H1 (cell line): ENCODE data around the gene ASTN2. TPM values are rescaled to one million over a fixed set of nuclear protein-coding genes. Genes with fewer than 3 reads are reported as not detected.

Source experiments
- CTCF ChIA-PET: fragments of 300-600 bp; sonication (Branson Sonifier 250); formaldehyde crosslinking; loops from one replicate; lab custom pipeline; 2021; ENCODE audit not compliant: partially characterized antibody; lab: Charles Lee
- POLR2A ChIA-PET: fragments of 300-600 bp; sonication (Branson Sonifier 250); formaldehyde crosslinking; loops from one replicate; lab custom pipeline; 2021; ENCODE audit warnings: inconsistent platforms; ENCODE audit not compliant: partially characterized antibody; lab: Charles Lee
- DNase-seq, 2 experiments: peaks; one replicate each; pipeline versions ENCODE4 v3.0.0 to v3.0.0-alpha.2; 2010 to 2022; ENCODE audit warnings: low spot score in 2 of 2, low read depth in 1 of 2, mixed read lengths in 1 of 2
- FAIRE-seq: peaks from 2 replicates; lab custom pipeline; 2011; peaks lifted over from hg19 to GRCh38; lab: Jason Lieb, UNC
- H2AFZ ChIP-seq: 2 replicates; pipeline ENCODE4 v1.8.1; 2012; ENCODE audit warnings: low read length, inconsistent platforms
- H2AK5ac ChIP-seq: 2 replicates; pipeline ENCODE4 v1.6.1; 2013; ENCODE audit warnings: low read depth, low read length
- H2BK120ac ChIP-seq: replicated peaks from 2 replicates; pipeline ENCODE3; 2013; ENCODE audit warnings: low read depth, low read length, inconsistent platforms
- H2BK12ac ChIP-seq: 2 replicates; pipeline ENCODE4 v1.6.1; 2013; ENCODE audit warnings: low read depth, low read length
- H2BK15ac ChIP-seq: 2 replicates; pipeline ENCODE4 v1.6.1; 2013; ENCODE audit warnings: low read length
- H2BK20ac ChIP-seq: 2 replicates; pipeline ENCODE4 v1.6.1; 2013; ENCODE audit warnings: low read length
- H2BK5ac ChIP-seq: 2 replicates; pipeline ENCODE4 v1.6.1; 2013; ENCODE audit warnings: low read depth, low read length
- H3K14ac ChIP-seq: 2 replicates; pipeline ENCODE4 v1.6.1; 2013; ENCODE audit warnings: inconsistent platforms; ENCODE audit not compliant: insufficient read length
- H3K18ac ChIP-seq: 2 replicates; pipeline ENCODE4 v1.6.1; 2013; ENCODE audit warnings: low read length; ENCODE audit errors: extremely low read depth
- H3K23ac ChIP-seq: 2 replicates; pipeline ENCODE4 v1.6.1; 2013; ENCODE audit warnings: inconsistent platforms; ENCODE audit not compliant: insufficient read length
- H3K23me2 ChIP-seq: 2 replicates; pipeline ENCODE4 v1.6.1; 2013; ENCODE audit warnings: low read depth, low read length
- H3K27ac ChIP-seq: 2 replicates; pipeline ENCODE4 v1.6.1; 2011; ENCODE audit warnings: low read depth, low read length, inconsistent platforms
- H3K27me3 ChIP-seq, 4 experiments: replicated peaks in 1 of 4; 1 replicate in 1 of 4; 2 replicates in 3 of 4; pipeline versions ENCODE4 v1.6.1 to v1.8.1; 2011 to 2013; ENCODE audit warnings: low read length in 3 of 4, mild to moderate bottlenecking in 3 of 4, inconsistent platforms in 2 of 4, mixed read lengths in 2 of 4, moderate library complexity in 1 of 4; ENCODE audit not compliant: control insufficient read depth in 3 of 4, insufficient read depth in 3 of 4; ENCODE audit errors: extremely low read depth in 1 of 4
- H3K36me3 ChIP-seq, 4 experiments: 2 replicates each; pipeline versions ENCODE4 v1.6.1 to v1.8.1; 2011 to 2013; ENCODE audit warnings: mild to moderate bottlenecking in 4 of 4, low read length in 3 of 4, moderate library complexity in 2 of 4, control low read depth in 1 of 4, inconsistent platforms in 1 of 4; ENCODE audit not compliant: insufficient read depth in 4 of 4, control insufficient read depth in 2 of 4
- H3K4ac ChIP-seq: replicated peaks from 2 replicates; pipeline ENCODE3; 2013; ENCODE audit warnings: low read length, low read depth, mixed read lengths, inconsistent platforms; ENCODE audit not compliant: insufficient read length
- H3K4me1 ChIP-seq, 4 experiments: replicated peaks in 1 of 4; 1 replicate in 1 of 4; 2 replicates in 3 of 4; pipeline versions ENCODE4 v1.6.1 to v1.8.1; 2011 to 2013; ENCODE audit warnings: low read length in 3 of 4, inconsistent platforms in 2 of 4, mixed read lengths in 1 of 4; ENCODE audit not compliant: insufficient read depth in 4 of 4, control insufficient read depth in 3 of 4
- H3K4me2 ChIP-seq, 2 experiments: 2 replicates each; pipeline versions ENCODE4 v1.6.1 to v1.8.1; 2011 to 2013; ENCODE audit warnings: low read depth in 2 of 2, low read length in 2 of 2, control low read depth in 1 of 2, inconsistent platforms in 1 of 2, mild to moderate bottlenecking in 1 of 2; ENCODE audit not compliant: insufficient read depth in 1 of 2
- H3K4me3 ChIP-seq, 4 experiments: fragments of 200-600, 300-600 bp in 1 of 4; sonication (generic), shearing (Covaris generic), sonication (Bioruptor Twin) in 1 of 4; 2 replicates each; pipeline versions ENCODE4 v1.5.1 to v1.8.1; 2011 to 2016; ENCODE audit warnings: low read length in 4 of 4, low read depth in 3 of 4, control low read depth in 2 of 4, inconsistent platforms in 2 of 4, mild to moderate bottlenecking in 2 of 4, mixed read lengths in 1 of 4, moderate library complexity in 1 of 4; ENCODE audit not compliant: insufficient read depth in 2 of 4; ENCODE audit errors: extremely low read depth in 1 of 4
- H3K56ac ChIP-seq: replicated peaks from 2 replicates; pipeline ENCODE3; 2013; ENCODE audit warnings: low read depth, mild to moderate bottlenecking, mixed read lengths, low read length, inconsistent platforms; ENCODE audit not compliant: insufficient read length
- H3K79me1 ChIP-seq: 2 replicates; pipeline ENCODE4 v1.6.1; 2013; ENCODE audit warnings: low read depth, low read length, control low read depth
- H3K79me2 ChIP-seq, 2 experiments: 2 replicates each; pipeline versions ENCODE4 v1.6.1 to v1.8.1; 2012 to 2013; ENCODE audit warnings: low read length in 2 of 2, mild to moderate bottlenecking in 2 of 2, inconsistent platforms in 1 of 2; ENCODE audit not compliant: insufficient read depth in 2 of 2, control insufficient read depth in 1 of 2
- H3K9ac ChIP-seq, 4 experiments: replicated peaks in 1 of 4; 1 replicate in 1 of 4; 2 replicates in 3 of 4; pipeline versions ENCODE4 v1.6.1 to v1.8.1; 2011 to 2013; ENCODE audit warnings: low read depth in 3 of 4, low read length in 3 of 4, control low read depth in 2 of 4, mild to moderate bottlenecking in 2 of 4, moderate library complexity in 2 of 4, inconsistent platforms in 1 of 4; ENCODE audit errors: extremely low read depth in 1 of 4
- H3K9me3 ChIP-seq, 2 experiments: 2 replicates each; pipeline versions ENCODE4 v1.6.1 to v1.8.1; 2012 to 2013; ENCODE audit warnings: mild to moderate bottlenecking in 2 of 2, moderate library complexity in 2 of 2, control low read depth in 1 of 2, inconsistent platforms in 1 of 2, low read depth in 1 of 2, low read length in 1 of 2, mixed read lengths in 1 of 2; ENCODE audit not compliant: insufficient read depth in 2 of 2
- H4K20me1 ChIP-seq, 2 experiments: replicated peaks in 1 of 2; 2 replicates each; pipeline versions ENCODE3 to v1.8.1; 2011 to 2013; ENCODE audit warnings: inconsistent platforms in 2 of 2, low read length in 2 of 2, mild to moderate bottlenecking in 1 of 2; ENCODE audit not compliant: insufficient read depth in 2 of 2, control insufficient read depth in 1 of 2
- H4K5ac ChIP-seq: 2 replicates; pipeline ENCODE4 v1.6.1; 2013; ENCODE audit warnings: low read length, low read depth, mixed read lengths, inconsistent platforms; ENCODE audit not compliant: insufficient read length
- H4K8ac ChIP-seq: 2 replicates; pipeline ENCODE4 v1.8.0; 2013; ENCODE audit warnings: mild to moderate bottlenecking, moderate library complexity, low read length, inconsistent platforms; ENCODE audit not compliant: insufficient read depth; ENCODE audit errors: extremely low read depth
- H4K91ac ChIP-seq: replicated peaks from 2 replicates; pipeline ENCODE3; 2013; ENCODE audit warnings: low read length, mixed read lengths, inconsistent platforms; ENCODE audit not compliant: insufficient read length
- TAF7 ChIP-seq: optimal IDR thresholded peaks from 2 replicates; pipeline ENCODE3; 2011; ENCODE audit warnings: low read depth, mild to moderate bottlenecking, inconsistent platforms, low read length, moderate library complexity, borderline replicate concordance
- WGBS, 2 experiments: shearing (Covaris generic) in 1 of 2; methylation state at CpG; one replicate each; pipeline versions ENCODE4 v1.1.6 to v1.1.7; 2013 to 2015; ENCODE audit warnings: low lambda C conversion rate in 2 of 2, mixed read lengths in 2 of 2, inconsistent platforms in 1 of 2, low coverage in 1 of 2, missing lambda C conversion rate in 1 of 2; ENCODE audit not compliant: insufficient replicate concordance in 2 of 2, insufficient coverage in 1 of 2, insufficient read length in 1 of 2; ENCODE audit errors: extremely low coverage in 1 of 2, missing lambda C conversion rate in 1 of 2; 5-methylcytosine and 5-hydroxymethylcytosine counted together
- polyA plus RNA-seq, 7 experiments: library from polyadenylated mRNA; depleted of rRNA in 3 of 7; stranded (reverse) in 5 of 7; unstranded in 2 of 7; fragments of >200 nt in 5 of 7; fragments of 200-250 nt in 2 of 7; gene quantifications; 1 replicate in 5 of 7; 2 replicates in 1 of 7; 4 replicates in 1 of 7; pipeline versions ENCODE4 v1.2.1 to v1.2.3, GENCODE V29; 2011 to 2013; ENCODE audit warnings: missing spikeins in 2 of 7, mixed read lengths in 2 of 7
- total RNA-seq: library from RNA; stranded (reverse); fragmentation: NEBNext Ultra II Directional; extraction: Animal tissue kit (Norgen Biotek cat#: 25700); gene quantifications from 2 replicates; pipeline ENCODE4 v1.2.1, GENCODE V29; 2021

Gene ASTN2
- total and polyA plus RNA-seq, 2 of the 8 experiments (the other 6 are each of a cell fraction or from before 2014, with no cell fraction given), result 8.2 to 13.7 TPM

- ChIA-PET POLR2A (no interaction called here), CTCF (interaction anchor here (0.8 to 3.9 kb wide), 4 partner anchors 14 to 115 kb away, joined by 3 to 15 read pairs (median 4); no protein-coding TSS in a partner anchor)
- Histone ChIP-seq H3K4me2 (no peak overlapping the region), H3K4me1 (no peaks in the 10 kb centered on the region; a peak in 1 of 7 replicates), H2BK15ac (no peak overlapping the region), H3K79me1 (no peaks in the 10 kb centered on the region), H3K23ac (no peak overlapping the region), H2BK12ac (no peak overlapping the region), H4K5ac (no peak overlapping the region), H3K36me3 (no peaks in the 10 kb centered on the region), H2AFZ (no peak overlapping the region), H3K27me3 (no peaks in the 10 kb centered on the region), H2BK20ac (no peak overlapping the region), H3K14ac (no peak overlapping the region), H3K18ac (no peak overlapping the region), H2AK5ac (no peak overlapping the region), H4K91ac (no peak overlapping the region), H2BK5ac (no peak overlapping the region), H3K27ac (no peak overlapping the region), H3K4me3 (no peak overlapping the region), H4K8ac (no peak overlapping the region), H3K9me3 (no peaks in the 10 kb centered on the region), H3K23me2 (no peaks in the 10 kb centered on the region; the same call in 1 of the 2 replicates), H2BK120ac (no peak overlapping the region), H3K79me2 (no peaks in the 10 kb centered on the region), H3K9ac (no peak overlapping the region), H4K20me1 (no peaks in the 10 kb centered on the region), H3K56ac (no peak overlapping the region), H3K4ac (no peak overlapping the region)
- FAIRE-seq (no peak), DNase-seq (no peak)
- 95% methylated on average over 1 of the region's 1 CpG; no CpG with 5 or more reads in 1 of the 2 experiments for WGBS, 2 experiments
- TF ChIP-seq TAF7, result no peak
Observed at GRCh38 chr9:117296453-117296852, 118.4 kb downstream of the ASTN2 start.
